ENCODE data around the gene EYA2. TPM values are rescaled to one million over a fixed set of nuclear protein-coding genes. Genes with fewer than 3 reads are reported as not detected.
"Not testable (repeated sequence)": the region's sequence is repeated elsewhere in the genome, so short reads cannot be mapped to it uniquely, and the experiment has no call there.

EYA2 gene
- total RNA-seq, 2 experiments from 2014 or later, result not detected

DNA sequence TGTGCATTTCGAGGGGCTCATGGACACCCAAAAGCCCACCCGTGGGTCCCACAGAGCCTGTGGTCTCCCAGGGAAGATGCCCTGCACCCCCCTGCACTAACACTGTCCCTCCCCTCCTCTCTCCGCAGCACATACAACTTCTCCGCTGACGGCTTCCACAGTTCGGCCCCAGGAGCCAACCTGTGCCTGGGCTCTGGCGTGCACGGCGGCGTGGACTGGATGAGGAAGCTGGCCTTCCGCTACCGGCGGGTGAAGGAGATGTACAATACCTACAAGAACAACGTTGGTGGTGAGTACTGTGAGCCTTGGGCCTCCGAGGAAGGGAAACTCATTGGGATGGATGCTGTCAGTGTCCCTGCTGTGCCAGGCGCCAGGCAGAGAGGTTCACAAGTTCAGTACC is 277.9 kb downstream of the EYA2 start:
- CTCF ChIA-PET, result no interaction called here

GRCh38 chr20:47173596-47174216 is 279.1 kb downstream of the EYA2 start:
- Mint-ChIP-seq H3K9me3 (ENCODE audit: low read depth) (no peaks in the 10 kb centered on the region), H3K27ac (no peak overlapping the region), H3K4me3 (no peak overlapping the region), H3K27me3 (peaks cover 3% of the 10 kb centered on the region), H3K36me3 (ENCODE audit: low read depth) (no peaks in the 10 kb centered on the region), H3K4me1 (no peaks in the 10 kb centered on the region)
- intact Hi-C loops (cut with DNase I, micrococcal nuclease), result no loop called here
- ChIA-PET POLR2A (no interaction called here), CTCF (no interaction called here)
- DNase-seq, result no peak
- no peak for ATAC-seq

More for the DNA sequence above, 277.9 kb downstream of the EYA2 start:
- Mint-ChIP-seq H3K4me3 (no peak overlapping the region), H3K27me3 (peaks cover 5% of the 10 kb centered on the region), H3K36me3 (ENCODE audit: low read depth) (no peaks in the 10 kb centered on the region), H3K27ac (no peak overlapping the region), H3K9me3 (ENCODE audit: low read depth) (no peaks in the 10 kb centered on the region), H3K4me1 (no peaks in the 10 kb centered on the region)
- intact Hi-C loops (cut with DNase I, micrococcal nuclease), result no loop called here
- no peak for ATAC-seq
- DNase-seq, result no peak
- POLR2A ChIA-PET, result no interaction called here

GRCh38 chr20:47174456-47175243 is 280.0 kb downstream of the EYA2 start:
- ChIA-PET POLR2A (no interaction called here), CTCF (interaction anchor here (0.7 to 0.8 kb wide), 2 partner anchors 10 to 209 kb away, joined by 3 to 4 read pairs; no protein-coding TSS in a partner anchor)
- Mint-ChIP-seq H3K4me1 (no peaks in the 10 kb centered on the region), H3K4me3 (no peak overlapping the region), H3K9me3 (ENCODE audit: low read depth) (no peaks in the 10 kb centered on the region), H3K27me3 (peaks cover 3% of the 10 kb centered on the region), H3K27ac (no peak overlapping the region), H3K36me3 (ENCODE audit: low read depth) (no peaks in the 10 kb centered on the region)
- ATAC-seq (no peak), DNase-seq (no peak)
- intact Hi-C loops (cut with DNase I, micrococcal nuclease), result no loop called here

- ATAC-seq (no peak), DNase-seq (no peak)
- H3K27me3 Mint-ChIP-seq, result peaks cover 3% of the 10 kb centered on the region
- no peaks in the 10 kb centered on the region for H3K4me1 Mint-ChIP-seq
- ChIA-PET CTCF (no interaction called here), POLR2A (no interaction called here)
- intact Hi-C loops (cut with DNase I, micrococcal nuclease), result no loop called here
- H3K27ac Mint-ChIP-seq, result no peak overlapping the region
- no peaks in the 10 kb centered on the region for H3K9me3 Mint-ChIP-seq (ENCODE audit: low read depth)
- H3K4me3 Mint-ChIP-seq, result no peak overlapping the region
- no peaks in the 10 kb centered on the region for H3K36me3 Mint-ChIP-seq (ENCODE audit: low read depth)
These were observed 280.9 kb downstream of the EYA2 start for GRCh38 chr20:47175493-47175892.

DNA sequence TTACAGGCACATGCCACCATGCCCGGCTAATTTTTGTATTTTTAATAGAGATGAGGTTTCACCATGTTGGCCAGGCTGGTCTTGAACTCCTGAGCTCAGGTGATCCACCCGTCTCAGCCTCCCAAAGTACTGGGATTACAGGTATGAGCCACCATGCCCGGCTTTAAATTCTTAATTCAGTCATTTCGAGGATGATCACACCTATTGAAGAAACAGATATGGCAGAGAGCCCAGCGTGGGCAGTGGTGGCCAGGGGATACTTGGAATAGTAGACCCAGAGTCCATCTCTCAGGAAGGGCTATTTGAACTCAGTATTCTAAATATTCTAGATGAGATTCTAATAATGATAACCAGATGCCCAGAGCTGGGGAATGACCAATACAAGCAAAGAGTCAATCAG is 281.6 kb downstream of the EYA2 start:
- CTCF ChIA-PET, result interaction anchor here (0.7 kb wide), 1 partner anchor 13 kb away, joined by 6 read pairs; no protein-coding TSS in a partner anchor
- H3K9me3 Mint-ChIP-seq (ENCODE audit: low read depth); ATAC-seq; H3K27me3 Mint-ChIP-seq; POLR2A ChIA-PET; H3K4me1 Mint-ChIP-seq; H3K36me3 Mint-ChIP-seq (ENCODE audit: low read depth); H3K27ac Mint-ChIP-seq; H3K4me3 Mint-ChIP-seq; DNase-seq; intact Hi-C loops (cut with DNase I, micrococcal nuclease): not testable (repeated sequence)

GRCh38 chr20:47178277-47178676 is 283.6 kb downstream of the EYA2 start:
- ChIA-PET CTCF (no interaction called here), POLR2A (no interaction called here)
- H3K27ac Mint-ChIP-seq, result no peak overlapping the region
- H3K4me1 Mint-ChIP-seq, result no peaks in the 10 kb centered on the region
- ATAC-seq (no peak), DNase-seq (no peak)
- no peak overlapping the region for H3K4me3 Mint-ChIP-seq
- H3K27me3 Mint-ChIP-seq, result no peaks in the 10 kb centered on the region
- intact Hi-C loops (cut with DNase I, micrococcal nuclease), result no loop called here
- H3K36me3 Mint-ChIP-seq (ENCODE audit: low read depth), result no peaks in the 10 kb centered on the region
- peaks cover 4% of the 10 kb centered on the region for H3K9me3 Mint-ChIP-seq (ENCODE audit: low read depth)

DNA sequence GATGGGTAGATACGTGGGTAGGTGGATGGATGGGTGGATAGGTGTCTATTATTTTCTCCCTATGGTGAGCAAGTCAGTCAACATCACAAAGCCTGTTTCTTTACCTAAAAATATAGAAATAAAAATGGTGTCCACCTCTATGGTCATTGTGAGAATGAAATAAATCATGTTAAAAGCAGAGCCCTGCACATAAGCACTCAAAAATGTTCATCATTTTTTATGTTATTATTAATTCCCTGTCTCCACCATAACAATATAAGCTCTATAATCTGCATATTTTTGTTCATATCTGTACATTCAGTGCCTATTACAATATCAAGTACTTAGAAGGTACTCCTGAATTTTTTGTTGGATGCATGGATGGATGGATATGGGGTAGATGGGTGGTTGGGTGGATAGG is 284.2 kb downstream of the EYA2 start:
- Mint-ChIP-seq H3K4me3 (no peak overlapping the region), H3K4me1 (no peaks in the 10 kb centered on the region), H3K36me3 (ENCODE audit: low read depth) (no peaks in the 10 kb centered on the region), H3K9me3 (ENCODE audit: low read depth) (peaks cover 4% of the 10 kb centered on the region), H3K27ac (no peak overlapping the region), H3K27me3 (no peaks in the 10 kb centered on the region)
- ATAC-seq (no peak), DNase-seq (no peak)
- intact Hi-C loops (cut with DNase I, micrococcal nuclease), result no loop called here
- ChIA-PET POLR2A (no interaction called here), CTCF (interaction anchor here (0.7 kb wide), 1 partner anchor 1322 kb away, joined by 3 read pairs; no protein-coding TSS in a partner anchor)

DNA sequence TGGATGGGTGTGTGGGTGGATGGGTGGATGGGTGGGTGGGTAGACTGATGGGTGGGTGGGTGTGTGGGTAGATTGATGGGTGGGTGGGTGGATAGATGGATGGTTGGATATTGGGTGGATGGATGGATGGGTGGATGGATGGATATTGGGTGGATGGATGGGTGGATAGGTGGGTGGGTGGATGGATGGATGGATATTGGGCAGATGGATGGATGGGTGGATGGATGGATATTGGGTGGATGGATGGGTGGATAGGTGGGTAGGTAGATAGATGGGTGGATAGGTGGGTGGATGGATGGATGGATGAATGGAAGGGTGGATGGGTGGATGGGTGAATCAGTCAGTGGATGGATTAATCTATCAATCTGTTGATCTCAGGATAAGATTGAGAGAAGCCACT is 284.6 kb downstream of the EYA2 start:
- CTCF ChIA-PET, result interaction anchor here (0.7 kb wide), 1 partner anchor 1323 kb away, joined by 3 read pairs; no protein-coding TSS in a partner anchor
- DNase-seq (no peak), ATAC-seq (no peak)
- Mint-ChIP-seq H3K36me3 (ENCODE audit: low read depth) (no peaks in the 10 kb centered on the region), H3K27ac (no peak overlapping the region), H3K9me3 (ENCODE audit: low read depth) (peaks cover 4% of the 10 kb centered on the region), H3K27me3 (no peaks in the 10 kb centered on the region), H3K4me3 (no peak overlapping the region), H3K4me1 (no peaks in the 10 kb centered on the region)
- intact Hi-C loops (cut with DNase I, micrococcal nuclease), result no loop called here
- POLR2A ChIA-PET, result no interaction called here

DNA sequence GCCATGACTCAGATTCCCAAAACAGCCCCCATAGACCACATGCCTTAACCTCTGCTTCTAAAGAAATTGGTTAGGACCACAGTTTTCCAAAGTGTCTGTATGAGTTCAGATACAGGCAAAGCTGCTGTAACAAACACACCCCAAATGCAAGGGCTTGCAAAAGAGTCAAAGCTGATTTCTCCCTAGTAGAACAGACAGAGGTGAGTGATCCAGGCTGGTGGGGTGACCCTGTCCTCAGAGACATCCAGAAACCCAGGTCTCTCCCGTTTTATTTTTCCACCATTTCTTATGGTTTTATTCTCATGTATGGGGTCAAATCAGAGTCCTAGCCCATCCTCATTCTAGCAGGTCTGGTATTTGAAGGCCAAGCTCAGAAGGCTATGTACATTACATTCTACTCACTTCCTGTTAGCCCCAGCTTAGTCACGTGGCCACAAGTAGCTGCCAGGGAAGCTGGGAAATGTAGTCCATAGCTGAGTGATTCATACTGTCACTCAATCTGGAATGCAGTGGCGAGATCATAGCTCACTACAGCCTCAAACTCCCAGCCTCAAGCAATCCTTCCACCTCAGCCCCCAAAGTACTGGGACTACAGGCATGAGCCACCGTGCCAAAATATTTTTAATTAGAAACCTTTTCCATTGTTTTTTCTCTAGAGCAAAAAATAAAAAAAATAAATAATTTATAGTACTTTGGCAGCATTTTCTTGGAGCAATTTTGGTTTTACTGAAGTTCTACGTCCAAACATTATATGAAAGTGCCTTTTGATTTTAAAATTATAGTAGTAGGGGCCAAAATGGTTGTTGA is 286.6 kb downstream of the EYA2 start:
- Mint-ChIP-seq H3K27ac (no peak overlapping the region), H3K4me3 (no peak overlapping the region), H3K27me3 (no peaks in the 10 kb centered on the region), H3K9me3 (ENCODE audit: low read depth) (peaks cover 4% of the 10 kb centered on the region), H3K4me1 (no peaks in the 10 kb centered on the region), H3K36me3 (ENCODE audit: low read depth) (no peaks in the 10 kb centered on the region)
- ATAC-seq (peak; percentile 93), DNase-seq (peak; percentile 52)
- ChIA-PET CTCF (interaction anchor here (1.4 kb wide), 1 partner anchor 203 kb away, joined by 3 read pairs; no protein-coding TSS in a partner anchor), POLR2A (interaction anchor here (0.7 kb wide), 1 partner anchor 141 kb away, joined by 4 read pairs; no protein-coding TSS in a partner anchor)
- intact Hi-C loops (cut with DNase I, micrococcal nuclease), result loop anchor here in 1 of 2 experiments (1.0 kb wide), 1 partner anchor 31 kb away; no protein-coding TSS in a partner anchor

GRCh38 chr20:47183367-47183766 is 288.7 kb downstream of the EYA2 start:
- CTCF ChIA-PET, result interaction anchor here (1.5 kb wide), 1 partner anchor 13 kb away, joined by 5 read pairs; no protein-coding TSS in a partner anchor
- DNase-seq (no peak), ATAC-seq (no peak)
- Mint-ChIP-seq H3K4me1 (peaks cover 3% of the 10 kb centered on the region), H3K4me3 (no peak overlapping the region), H3K27me3 (peaks cover 1% of the 10 kb centered on the region), H3K9me3 (ENCODE audit: low read depth) (peaks cover 4% of the 10 kb centered on the region), H3K36me3 (ENCODE audit: low read depth) (no peaks in the 10 kb centered on the region), H3K27ac (no peak overlapping the region)
- POLR2A ChIA-PET, result no interaction called here
- intact Hi-C loops (cut with DNase I, micrococcal nuclease), result no loop called here

DNA sequence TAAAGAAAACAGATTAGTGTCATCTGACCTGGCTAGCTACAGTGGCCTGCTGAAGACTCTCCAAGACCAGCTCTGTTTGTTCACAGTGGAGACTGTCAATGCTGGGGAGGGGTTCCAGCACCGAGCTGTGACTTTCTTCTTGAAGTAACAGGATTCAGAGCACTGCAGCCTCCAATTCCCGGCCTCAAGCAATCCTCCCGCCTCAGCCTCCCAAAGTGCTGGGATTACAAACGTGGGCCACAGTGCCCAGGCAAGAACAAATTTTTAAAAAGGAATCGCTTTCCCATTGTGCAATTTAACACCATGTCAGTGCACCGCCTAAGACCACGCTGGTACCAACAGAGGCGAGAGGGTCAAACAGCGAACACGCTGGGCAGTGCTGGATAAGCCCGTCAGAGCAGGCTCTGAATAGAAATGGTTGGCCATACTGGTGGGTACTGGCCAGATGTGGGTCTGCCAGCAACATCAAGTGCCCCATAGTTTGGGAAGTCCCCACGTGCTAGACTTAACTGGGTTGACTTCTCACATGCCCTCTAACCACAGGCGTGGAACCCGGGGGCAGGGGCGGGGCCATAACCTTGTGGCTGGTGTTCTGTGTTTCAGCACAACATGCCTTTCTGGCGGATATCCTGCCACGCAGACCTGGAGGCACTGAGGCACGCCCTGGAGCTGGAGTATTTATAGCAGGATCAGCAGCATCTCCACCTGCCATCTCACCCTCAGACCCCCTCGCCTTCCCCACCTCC is 293.0 kb downstream of the EYA2 start:
- ChIA-PET CTCF (interaction anchor here (0.6 to 1.3 kb wide), 2 partner anchors 11 to 1236 kb away, joined by 3 to 5 read pairs; no protein-coding TSS in a partner anchor), POLR2A (no interaction called here)
- Mint-ChIP-seq H3K36me3 (ENCODE audit: low read depth) (no peaks in the 10 kb centered on the region), H3K4me1 (peaks cover 6% of the 10 kb centered on the region), H3K27ac (no peak overlapping the region), H3K27me3 (peaks cover 16% of the 10 kb centered on the region), H3K9me3 (ENCODE audit: low read depth) (no peaks in the 10 kb centered on the region), H3K4me3 (no peak overlapping the region)
- intact Hi-C loops (cut with DNase I, micrococcal nuclease), result no loop called here
- no peak for ATAC-seq
- no peak for DNase-seq

All from activated CD4-positive, alpha-beta T cell treated with anti-CD3 and anti-CD28 coated beads for 36 hours (primary cell).